ENCODE results near the gene XPO6.

The XPO6 gene

GRCh38 chr16:28106467-28107215, 105.1 kb downstream of the XPO6 start:
- DNase-seq: no peak

GRCh38 chr16:28105954-28106353, 105.8 kb downstream of the XPO6 start:
- no peak for DNase-seq

- DNase-seq: no peak
Measured at GRCh38 chr16:28105297-28105696, 106.5 kb downstream of the XPO6 start.

- DNase-seq: no peak
Measured at GRCh38 chr16:28104404-28104803, 107.4 kb downstream of the XPO6 start.

- no peak for DNase-seq
Measured at GRCh38 chr16:28103516-28104170, 108.1 kb downstream of the XPO6 start.

GRCh38 chr16:28101533-28101890, 110.3 kb downstream of the XPO6 start:
- DNase-seq: no peak

- no peak for DNase-seq
Measured at GRCh38 chr16:28100810-28101532, 110.8 kb downstream of the XPO6 start.

GRCh38 chr16:28098959-28099945, 112.5 kb downstream of the XPO6 start:
- no peak for DNase-seq

GRCh38 chr16:28098171-28098958, 113.4 kb downstream of the XPO6 start:
- no peak for DNase-seq

GRCh38 chr16:28096983-28097899, 114.5 kb downstream of the XPO6 start:
- DNase-seq: no peak

- DNase-seq: no peak
Measured at GRCh38 chr16:28093385-28093725, 118.4 kb downstream of the XPO6 start.

- no peak for DNase-seq
Measured at GRCh38 chr16:28092721-28093384, 118.9 kb downstream of the XPO6 start.

GRCh38 chr16:28091656-28092055, 120.1 kb downstream of the XPO6 start:
- no peak for DNase-seq

- DNase-seq: no peak
Measured at GRCh38 chr16:28090646-28091377, 121.0 kb downstream of the XPO6 start.

- DNase-seq: no peak
Measured at GRCh38 chr16:28089992-28090365, 121.8 kb downstream of the XPO6 start.

GRCh38 chr16:28089205-28089991, 122.4 kb downstream of the XPO6 start:
- no peak for DNase-seq

- DNase-seq: no peak
Measured at GRCh38 chr16:28087675-28088300, 124.0 kb downstream of the XPO6 start.

GRCh38 chr16:28087140-28087660, 124.6 kb downstream of the XPO6 start:
- no peak for DNase-seq
